Measurements from ENCODE around the gene TMEM120B.

TMEM120B gene

DNA sequence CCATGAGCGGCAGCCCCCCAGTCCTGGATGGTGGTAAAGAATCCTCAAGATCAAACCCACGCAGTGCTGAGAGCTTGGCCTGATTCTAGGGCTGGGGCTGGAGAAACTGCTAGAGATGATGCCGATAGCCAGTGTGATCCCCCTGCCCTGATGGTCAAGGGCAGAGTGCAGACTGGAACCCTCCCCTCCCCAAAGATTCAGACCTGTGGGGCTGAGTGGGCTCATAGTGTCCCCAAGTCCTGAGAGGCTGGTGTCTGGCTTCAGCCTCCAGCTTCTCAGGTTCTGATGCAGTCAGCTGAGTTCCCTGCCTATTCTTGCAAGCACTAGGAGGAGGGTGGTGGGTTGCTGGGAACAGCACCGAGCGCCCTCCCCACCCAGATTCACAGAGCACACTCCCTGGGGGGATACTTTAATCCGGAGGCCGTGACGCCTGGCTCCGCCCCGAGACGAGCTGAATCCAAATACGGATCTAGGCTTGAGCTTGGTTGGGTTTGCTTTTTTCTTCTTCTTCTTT, 69.0 kb downstream of the TMEM120B start:
- Histone ChIP-seq H3K4me3 (replicated peaks; ENCODE audit: low read depth, low read length) (peak overlapping the region; percentile 23; the same call in 1 of the 2 replicates), H3K36me3 (ENCODE audit: control insufficient read depth, insufficient read depth, low read length) (peaks cover 21% of the 10 kb centered on the region), H3K27me3 (replicated peaks; ENCODE audit: control insufficient read depth, insufficient read depth, low read length) (no peaks in the 10 kb centered on the region)
- TF ChIP-seq, protein P1, sequence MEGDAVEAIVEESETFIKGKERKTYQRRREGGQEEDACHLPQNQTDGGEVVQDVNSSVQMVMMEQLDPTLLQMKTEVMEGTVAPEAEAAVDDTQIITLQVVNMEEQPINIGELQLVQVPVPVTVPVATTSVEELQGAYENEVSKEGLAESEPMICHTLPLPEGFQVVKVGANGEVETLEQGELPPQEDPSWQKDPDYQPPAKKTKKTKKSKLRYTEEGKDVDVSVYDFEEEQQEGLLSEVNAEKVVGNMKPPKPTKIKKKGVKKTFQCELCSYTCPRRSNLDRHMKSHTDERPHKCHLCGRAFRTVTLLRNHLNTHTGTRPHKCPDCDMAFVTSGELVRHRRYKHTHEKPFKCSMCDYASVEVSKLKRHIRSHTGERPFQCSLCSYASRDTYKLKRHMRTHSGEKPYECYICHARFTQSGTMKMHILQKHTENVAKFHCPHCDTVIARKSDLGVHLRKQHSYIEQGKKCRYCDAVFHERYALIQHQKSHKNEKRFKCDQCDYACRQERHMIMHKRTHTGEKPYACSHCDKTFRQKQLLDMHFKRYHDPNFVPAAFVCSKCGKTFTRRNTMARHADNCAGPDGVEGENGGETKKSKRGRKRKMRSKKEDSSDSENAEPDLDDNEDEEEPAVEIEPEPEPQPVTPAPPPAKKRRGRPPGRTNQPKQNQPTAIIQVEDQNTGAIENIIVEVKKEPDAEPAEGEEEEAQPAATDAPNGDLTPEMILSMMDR (IDR thresholded peaks at IDR 0.05; ENCODE audit: insufficient read depth, low read length, poor library complexity, severe bottlenecking), result no peak
- DNase-seq (ENCODE audit: extremely low read depth, insufficient read length), result no peak

DNA sequence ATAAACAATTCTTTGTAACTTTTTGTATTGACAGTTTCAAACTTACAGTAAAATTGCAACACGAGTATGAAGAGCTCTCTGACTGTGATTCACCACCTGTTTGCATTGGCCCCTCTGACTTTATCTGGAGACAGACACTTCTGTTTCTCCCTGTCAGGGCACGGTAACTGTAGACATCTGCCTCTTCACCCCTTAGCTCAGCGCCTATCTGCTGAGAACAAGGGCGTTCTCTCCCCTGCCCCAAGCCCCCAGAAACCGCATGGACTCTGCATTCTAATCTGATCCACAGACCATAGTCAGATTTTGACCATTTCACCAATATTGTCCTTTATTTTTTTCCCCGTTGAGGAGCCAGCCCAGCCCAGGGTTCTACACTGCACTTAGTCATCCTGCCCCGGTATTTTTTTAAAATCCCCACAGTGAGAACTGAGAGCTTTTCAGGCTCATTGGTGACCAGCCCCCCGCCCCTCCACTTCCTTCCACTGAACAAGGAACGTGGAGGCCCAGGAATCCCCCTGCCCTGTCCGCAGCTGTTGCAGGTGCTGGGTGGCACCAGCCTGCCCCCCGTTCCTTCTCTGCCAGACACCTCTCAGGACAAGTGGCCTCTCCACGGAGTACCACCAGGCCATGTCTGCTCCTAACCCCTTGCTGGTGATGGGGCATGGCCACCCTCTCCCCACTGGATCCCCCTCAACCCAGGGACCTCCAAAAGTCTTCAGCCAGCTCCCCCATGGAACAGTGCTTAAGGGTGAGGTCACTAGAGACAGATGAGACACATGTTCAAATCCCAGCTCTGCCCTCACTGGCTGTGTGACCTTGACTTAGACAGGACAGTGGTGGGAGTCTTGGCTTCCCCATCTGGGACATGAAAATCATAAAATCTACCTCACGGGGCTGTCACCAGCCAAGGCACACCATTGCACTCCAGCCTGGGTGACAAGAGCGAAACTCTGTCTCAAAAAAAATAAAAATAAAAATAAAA, 69.7 kb downstream of the TMEM120B start:
- DNase-seq (ENCODE audit: extremely low read depth, insufficient read length), result peak; percentile 77
- H3K4me3 ChIP-seq (replicated peaks; ENCODE audit: low read depth, low read length), result peak overlapping the region; percentile 42

DNA sequence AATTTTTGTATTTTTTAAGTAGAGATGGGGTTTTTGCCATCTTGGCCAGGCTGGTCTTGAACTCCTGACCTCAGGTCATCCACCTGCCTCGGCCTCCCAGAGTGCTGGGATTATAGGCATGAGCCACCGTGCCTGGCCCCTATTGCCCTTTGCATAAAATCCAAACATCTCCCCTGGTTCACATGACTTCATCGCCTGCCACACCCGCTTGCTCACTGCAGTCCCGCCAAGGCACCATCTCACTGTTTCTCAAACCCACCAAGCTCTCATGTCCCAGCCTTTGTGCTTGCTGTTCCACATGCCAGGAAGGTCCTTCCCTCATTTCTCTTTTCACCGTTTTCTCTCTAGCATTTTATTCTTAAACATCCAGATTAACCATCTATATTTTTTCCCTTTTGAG, 71.2 kb downstream of the TMEM120B start:
- no peaks in the 10 kb centered on the region for H3K27me3 ChIP-seq (replicated peaks; ENCODE audit: control insufficient read depth, insufficient read depth, low read length)
- H3K36me3 ChIP-seq (ENCODE audit: control insufficient read depth, insufficient read depth, low read length), result peaks cover 18% of the 10 kb centered on the region
- no peak for DNase-seq (ENCODE audit: extremely low read depth, insufficient read length)
- no peak overlapping the region for H3K4me3 ChIP-seq (replicated peaks; ENCODE audit: low read depth, low read length)
- TF ChIP-seq, protein P1 (IDR thresholded peaks at IDR 0.05; ENCODE audit: insufficient read depth, low read length, poor library complexity, severe bottlenecking), result no peak

More for the DNA sequence above, 69.7 kb downstream of the TMEM120B start:
- peaks cover 21% of the 10 kb centered on the region for H3K36me3 ChIP-seq (ENCODE audit: control insufficient read depth, insufficient read depth, low read length)
- no peaks in the 10 kb centered on the region for H3K27me3 ChIP-seq (replicated peaks; ENCODE audit: control insufficient read depth, insufficient read depth, low read length)
- TF ChIP-seq, protein P1 (IDR thresholded peaks at IDR 0.05; ENCODE audit: insufficient read depth, low read length, poor library complexity, severe bottlenecking), result no peak

DNA sequence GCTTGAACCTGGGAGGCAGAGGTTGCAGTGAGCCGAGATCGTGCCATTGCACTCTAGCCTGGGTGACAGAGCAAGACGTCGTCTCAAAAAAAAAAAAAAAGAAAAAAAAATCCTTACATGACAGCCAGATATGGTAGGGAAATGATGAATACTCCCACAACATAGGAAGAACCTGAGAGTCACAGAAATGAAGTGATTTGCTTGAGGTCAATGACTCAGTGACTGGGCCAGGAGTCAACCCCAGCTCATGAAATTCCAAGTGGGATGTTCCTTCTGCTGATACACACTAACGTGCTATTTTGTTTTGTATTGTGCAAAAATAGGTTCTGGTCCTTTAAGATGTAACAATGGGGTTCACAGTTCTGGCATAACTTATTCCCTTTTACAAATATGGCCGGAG, 71.9 kb downstream of the TMEM120B start:
- no peak overlapping the region for H3K4me3 ChIP-seq (replicated peaks; ENCODE audit: low read depth, low read length)
- H3K27me3 ChIP-seq (replicated peaks; ENCODE audit: control insufficient read depth, insufficient read depth, low read length), result no peaks in the 10 kb centered on the region
- no peak for DNase-seq (ENCODE audit: extremely low read depth, insufficient read length)
- TF ChIP-seq, protein P1 (IDR thresholded peaks at IDR 0.05; ENCODE audit: insufficient read depth, low read length, poor library complexity, severe bottlenecking), result no peak
- peaks cover 11% of the 10 kb centered on the region for H3K36me3 ChIP-seq (ENCODE audit: control insufficient read depth, insufficient read depth, low read length)

DNA sequence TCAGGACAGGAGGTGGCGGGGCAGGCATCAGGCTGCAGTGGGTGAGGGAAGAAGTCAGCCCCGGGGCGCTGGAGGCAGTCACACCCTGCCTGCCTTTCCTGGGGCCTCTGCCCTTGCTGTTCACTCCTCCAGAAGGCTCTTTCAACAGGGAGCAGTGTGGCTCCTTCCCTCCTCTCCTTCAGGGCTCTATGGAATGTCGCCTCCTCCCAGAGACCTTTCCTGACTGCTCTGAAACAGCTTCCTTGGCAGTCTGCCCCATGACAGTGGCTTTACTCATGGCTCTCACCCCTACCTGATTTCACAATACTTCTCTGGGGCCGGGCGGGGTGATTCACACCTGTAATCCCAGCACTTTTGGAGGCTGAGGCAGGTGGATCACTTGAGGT, 73.9 kb downstream of the TMEM120B start:
- H3K36me3 ChIP-seq (ENCODE audit: control insufficient read depth, insufficient read depth, low read length), result peaks cover 4% of the 10 kb centered on the region
- TF ChIP-seq, protein P1 (IDR thresholded peaks at IDR 0.05; ENCODE audit: insufficient read depth, low read length, poor library complexity, severe bottlenecking), result no peak
- no peak overlapping the region for H3K4me3 ChIP-seq (replicated peaks; ENCODE audit: low read depth, low read length)
- DNase-seq (ENCODE audit: extremely low read depth, insufficient read length), result no peak
- H3K27me3 ChIP-seq (replicated peaks; ENCODE audit: control insufficient read depth, insufficient read depth, low read length), result no peaks in the 10 kb centered on the region
